HG03060 (cell line): Measurements from ENCODE around the gene TTC28.

Source experiments
- ATAC-seq: cut with Tn5 transposase; IDR thresholded peaks from one replicate; pipeline ENCODE4 v1.9.1; 2021; ENCODE audit warnings: low read depth, moderate number of reproducible peaks; ENCODE audit not compliant: unreplicated experiment

Gene TTC28

GRCh38 chr22:27966168-27967064 is 713.2 kb downstream of the TTC28 start:
- no peak for ATAC-seq

GRCh38 chr22:27962268-27963044 is 717.2 kb downstream of the TTC28 start:
- no peak for ATAC-seq

- no peak for ATAC-seq
These were observed 718.0 kb downstream of the TTC28 start for GRCh38 chr22:27961680-27962079.

GRCh38 chr22:27961182-27961581 is 718.5 kb downstream of the TTC28 start:
- ATAC-seq, result no peak

- no peak for ATAC-seq
These were observed 720.1 kb downstream of the TTC28 start for GRCh38 chr22:27959335-27960090.

GRCh38 chr22:27952779-27953178 is 726.9 kb downstream of the TTC28 start:
- no peak for ATAC-seq

GRCh38 chr22:27952091-27952490 is 727.5 kb downstream of the TTC28 start:
- ATAC-seq, result no peak

GRCh38 chr22:27949421-27949820 is 730.2 kb downstream of the TTC28 start:
- no peak for ATAC-seq

- no peak for ATAC-seq
These were observed 731.1 kb downstream of the TTC28 start for GRCh38 chr22:27948569-27948968.

GRCh38 chr22:27947448-27947847 is 732.2 kb downstream of the TTC28 start:
- no peak for ATAC-seq

- no peak for ATAC-seq
These were observed 738.5 kb downstream of the TTC28 start for GRCh38 chr22:27941143-27941542.

GRCh38 chr22:27937453-27937852 is 742.2 kb downstream of the TTC28 start:
- no peak for ATAC-seq

- ATAC-seq, result no peak
These were observed 743.7 kb downstream of the TTC28 start for GRCh38 chr22:27935897-27936296.

- ATAC-seq, result no peak
These were observed 745.6 kb downstream of the TTC28 start for GRCh38 chr22:27934069-27934468.

- no peak for ATAC-seq
These were observed 746.3 kb downstream of the TTC28 start for GRCh38 chr22:27933186-27933983.

- ATAC-seq, result no peak
These were observed 749.1 kb downstream of the TTC28 start for GRCh38 chr22:27930331-27931060.
